Daoy (cell line): Measurements from ENCODE around the gene HACL1. TPM values are rescaled to one million over a fixed set of nuclear protein-coding genes. Genes with fewer than 3 reads are reported as not detected.

ENCODE experiments used
- DNase-seq: peaks from one replicate; pipeline ENCODE4 v3.0.0-alpha.2; 2015; ENCODE audit warnings: low read depth
- total RNA-seq: library from RNA; depleted of rRNA; stranded (reverse); fragments of >200 nt; shearing (Covaris generic); gene quantifications from 2 replicates; pipeline ENCODE4 v1.2.3, GENCODE V29; 2014; rRNA removed

Gene HACL1
- total RNA-seq, 1 experiment from 2014 or later: 34.6 TPM

DNA sequence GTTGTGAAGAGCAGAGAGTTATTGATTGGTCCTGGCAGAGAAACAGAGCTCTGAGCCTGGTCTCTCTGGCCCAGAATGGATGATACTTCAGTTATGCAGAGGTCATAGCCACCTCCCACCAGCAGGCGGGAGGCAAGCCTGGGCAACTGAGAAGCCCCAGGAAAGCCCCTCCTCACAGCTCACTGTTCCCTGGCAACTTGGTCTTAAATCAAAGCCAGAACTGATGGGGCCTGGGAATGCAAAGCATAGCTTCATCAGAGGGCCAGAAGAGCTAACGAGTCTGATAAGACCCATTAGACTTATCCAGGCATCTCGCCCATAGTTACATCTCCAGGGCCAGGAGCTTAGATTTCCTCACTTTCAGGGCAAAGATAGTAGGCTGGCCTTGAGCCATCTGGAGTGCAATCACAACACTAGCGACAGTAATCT lies 74.3 kb downstream of the HACL1 start:
- DNase-seq: no peak

DNA sequence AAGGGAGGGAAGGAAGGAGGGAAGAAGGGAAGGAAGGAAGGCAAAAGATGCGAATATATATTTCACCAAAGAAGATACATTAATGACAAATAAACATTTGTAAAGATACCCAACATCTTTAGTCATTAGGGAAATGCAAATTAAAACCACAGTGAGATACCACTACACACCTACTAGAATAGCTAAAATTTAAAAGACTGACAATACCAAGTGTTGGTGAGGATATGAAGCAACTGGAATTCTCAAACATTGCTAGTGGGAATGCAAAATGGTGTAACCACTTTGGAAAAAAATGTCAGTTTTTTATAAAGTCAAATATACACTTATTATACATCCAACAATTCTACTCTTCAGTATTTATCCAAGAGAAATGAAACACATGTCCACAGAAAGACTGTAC lies 75.6 kb downstream of the HACL1 start:
- no peak for DNase-seq

DNA sequence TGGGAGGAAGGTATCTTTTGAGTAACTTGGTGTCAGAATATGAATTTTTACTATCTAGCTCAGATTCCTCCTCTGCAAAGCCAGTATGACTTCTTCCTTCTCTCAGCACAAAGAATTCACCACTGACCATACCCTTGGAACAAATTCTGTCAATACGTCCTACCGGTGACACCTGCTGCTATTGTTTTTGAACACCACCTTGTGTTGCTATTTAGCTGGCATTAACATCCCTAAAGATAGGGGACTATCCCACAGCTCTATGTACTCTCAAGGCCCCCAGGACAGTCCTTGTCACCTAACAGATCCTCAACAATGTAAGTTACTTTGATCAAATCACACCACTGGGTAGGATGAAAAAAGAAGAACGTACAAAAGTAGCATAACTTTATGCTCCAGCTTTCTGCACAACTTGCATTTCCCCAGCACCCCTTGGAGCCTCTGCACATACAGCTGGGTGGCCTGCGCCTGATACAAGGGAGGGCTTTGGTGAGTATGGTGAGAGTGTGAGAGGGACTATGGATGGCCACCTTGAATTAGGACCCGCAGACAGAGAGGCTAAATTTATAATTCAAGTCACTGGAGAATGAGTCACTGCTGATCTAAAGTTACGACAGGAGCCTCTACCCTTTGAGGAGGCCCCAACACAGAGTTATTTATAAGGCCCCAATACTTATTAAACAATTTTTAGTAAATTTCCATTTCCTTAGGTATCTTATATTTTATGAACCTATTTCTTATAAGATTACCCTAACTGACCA lies 77.5 kb downstream of the HACL1 start:
- no peak for DNase-seq

DNA sequence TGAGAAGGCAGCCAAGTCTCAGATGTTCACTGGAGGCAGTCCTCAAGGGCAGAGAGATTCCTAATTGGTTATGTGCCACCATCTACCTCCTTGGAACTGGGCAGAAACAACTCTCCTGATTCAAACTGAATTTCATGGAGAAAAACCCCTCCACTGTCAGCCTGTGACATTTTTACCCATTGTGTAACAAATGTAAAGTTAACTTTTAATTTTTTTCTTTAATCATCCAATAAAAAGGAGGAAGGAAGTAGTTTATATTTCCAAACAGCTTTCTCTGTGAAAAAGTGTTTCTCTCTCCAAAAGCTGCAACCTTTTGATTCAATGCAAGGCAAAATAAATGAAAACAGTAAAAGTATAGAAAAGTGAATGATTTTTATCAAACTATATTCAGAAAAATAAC lies 79.4 kb downstream of the HACL1 start:
- DNase-seq: no peak

- DNase-seq: no peak
Measured at GRCh38 chr3:15521573-15521965, 79.8 kb downstream of the HACL1 start, which contains the start of gene COLQ. TSS of gene COLQ (minus strand) at chr3:15521706. CDS start at chr3:15521625, 81 bp downstream.

DNA sequence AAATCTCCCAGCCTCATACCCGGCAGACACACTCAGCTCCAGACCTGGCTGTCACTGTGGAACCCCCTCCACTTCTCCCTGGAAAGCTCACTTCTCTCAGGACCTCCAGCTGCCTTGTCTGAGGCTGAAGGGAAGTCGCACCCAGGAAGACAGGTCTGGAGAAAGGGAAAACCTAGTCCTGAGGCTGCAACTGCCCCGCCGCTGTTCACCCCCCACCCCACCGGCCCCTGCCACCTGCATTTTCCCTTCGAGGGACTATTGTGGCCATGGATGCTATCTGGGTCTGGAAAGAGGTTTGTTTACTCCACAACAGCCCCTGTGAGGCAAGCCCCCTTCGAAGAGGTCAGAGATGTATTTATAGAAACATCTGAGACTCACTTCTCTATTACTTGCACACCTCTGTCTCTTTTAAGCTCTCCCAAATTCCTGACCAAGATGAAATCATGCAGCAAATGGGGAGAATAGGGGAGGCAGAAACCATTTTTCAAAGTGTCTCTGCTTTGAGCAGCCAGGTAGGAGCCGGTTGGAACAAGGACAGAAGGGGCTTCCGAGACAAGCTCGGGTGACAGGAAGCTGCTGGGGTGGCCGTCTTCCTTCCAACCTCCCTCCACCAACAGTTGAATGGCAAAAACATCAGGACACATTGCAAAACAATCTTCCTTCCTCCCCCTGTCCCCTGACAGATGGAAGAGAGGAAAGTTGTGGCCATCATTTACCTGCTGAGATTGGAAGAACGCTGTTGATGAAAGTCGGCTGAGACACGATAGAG lies 80.4 kb downstream of the HACL1 start:
- DNase-seq: no peak

GRCh38 chr3:15520185-15520584 lies 81.2 kb downstream of the HACL1 start:
- DNase-seq: no peak

DNA sequence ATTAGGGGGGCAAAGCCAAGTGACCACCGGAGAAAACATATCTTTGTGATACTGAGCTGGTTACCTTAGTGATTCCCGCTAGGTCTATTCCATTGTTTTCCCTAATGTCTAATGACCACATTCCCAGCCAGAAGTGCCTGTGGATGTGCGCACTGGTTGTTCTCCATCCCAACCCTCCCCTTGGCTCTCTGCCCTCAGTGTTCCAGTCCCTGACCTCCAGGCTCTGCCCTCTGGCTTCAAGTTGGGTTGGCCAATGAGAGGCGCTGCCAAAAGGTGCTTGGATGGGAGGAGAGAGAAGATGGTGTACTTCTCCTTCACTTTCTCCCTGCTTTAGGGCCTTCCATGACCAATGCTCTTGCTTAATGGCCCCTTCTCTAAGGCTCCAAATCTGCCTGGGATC lies 82.3 kb downstream of the HACL1 start:
- no peak for DNase-seq

- no peak for DNase-seq
Measured at GRCh38 chr3:15514663-15515340, 86.6 kb downstream of the HACL1 start.

DNA sequence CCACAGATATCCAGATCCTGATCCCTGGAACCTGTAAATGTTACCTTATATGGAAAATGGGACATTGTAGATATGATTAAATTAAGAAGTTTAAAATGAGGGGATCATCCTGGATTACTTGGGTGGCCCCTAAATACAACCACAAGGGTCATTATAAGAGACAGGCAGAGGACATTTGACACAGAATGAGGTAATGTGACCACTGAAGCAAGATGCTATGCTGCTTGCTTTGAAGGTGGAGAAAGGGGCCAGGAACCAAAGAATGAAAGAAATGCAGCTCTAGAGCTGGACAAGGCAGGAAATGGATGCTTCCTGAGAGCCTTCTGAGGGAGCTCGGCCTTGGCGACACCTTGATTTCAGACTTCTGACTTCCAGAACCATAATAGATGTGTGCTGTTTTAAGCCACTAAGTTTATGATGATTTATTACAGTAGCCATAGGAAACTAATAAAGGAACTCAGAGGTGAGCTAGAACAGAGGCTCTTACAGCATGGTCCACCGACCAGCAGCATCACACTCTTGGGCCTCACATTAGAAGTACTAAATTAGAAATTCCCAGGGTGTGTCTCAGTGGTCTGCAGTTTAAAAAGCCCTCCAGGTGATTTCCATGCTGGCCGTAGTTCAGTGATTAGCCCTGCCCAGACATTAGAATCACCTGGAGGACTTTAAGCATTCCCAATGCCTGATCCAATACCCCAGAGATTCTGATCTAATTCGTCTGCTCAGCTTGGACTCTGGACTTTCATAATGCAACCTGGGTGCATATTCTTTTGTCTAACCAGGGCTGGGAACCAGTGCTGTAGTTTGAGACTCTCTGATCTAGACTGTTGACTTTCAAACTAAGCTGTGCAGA lies 87.3 kb downstream of the HACL1 start:
- no peak for DNase-seq

GRCh38 chr3:15513116-15513515 lies 88.3 kb downstream of the HACL1 start:
- no peak for DNase-seq

DNA sequence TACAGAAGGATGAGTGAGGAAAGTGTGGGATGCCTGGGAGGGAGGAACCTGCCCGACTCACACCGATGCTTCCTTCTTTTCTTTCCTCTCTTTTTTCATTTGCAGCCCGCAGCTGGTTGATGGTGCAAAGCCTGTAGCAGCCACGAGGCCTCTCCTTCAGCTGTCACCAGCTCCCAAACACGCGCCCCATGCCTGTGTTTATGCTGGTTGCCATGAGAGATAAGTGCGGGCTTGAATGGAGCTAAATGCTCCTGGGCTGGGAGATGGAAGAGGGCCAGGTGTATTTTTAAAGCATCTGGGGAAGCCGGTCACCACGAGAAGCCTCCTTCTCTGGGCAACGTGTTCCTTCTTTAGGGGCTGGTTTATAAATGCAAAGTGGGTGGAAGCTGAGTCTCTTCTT lies 89.2 kb downstream of the HACL1 start:
- DNase-seq: no peak

- no peak for DNase-seq
Measured at GRCh38 chr3:15511156-15511555, 90.2 kb downstream of the HACL1 start.

Other genes starting within 250 kb of the HACL1 start
- 29.3 and 37.2 TPM in 2 replicates for gene METTL6, start 174.0 kb downstream of the HACL1 start, total RNA-seq
- 18.2 and 20.8 TPM in 2 replicates for gene EAF1, start 174.0 kb downstream of the HACL1 start, total RNA-seq
- gene COLQ, start 79.9 kb downstream of the HACL1 start, total RNA-seq: 0.06 and 0.29 TPM in 2 replicates
- 3.7 and 10.6 TPM in 2 replicates for gene BTD, start 176 bp upstream of the HACL1 start, total RNA-seq
- 31.4 and 42.5 TPM in 2 replicates for gene ANKRD28, start 196.4 kb upstream of the HACL1 start, total RNA-seq